ENCODE data around the gene MAML1. TPM values are rescaled to one million over a fixed set of nuclear protein-coding genes. Genes with fewer than 3 reads are reported as not detected.

Gene MAML1
- total RNA-seq, 1 donor from 2014 or later: 29.1 TPM

DNA sequence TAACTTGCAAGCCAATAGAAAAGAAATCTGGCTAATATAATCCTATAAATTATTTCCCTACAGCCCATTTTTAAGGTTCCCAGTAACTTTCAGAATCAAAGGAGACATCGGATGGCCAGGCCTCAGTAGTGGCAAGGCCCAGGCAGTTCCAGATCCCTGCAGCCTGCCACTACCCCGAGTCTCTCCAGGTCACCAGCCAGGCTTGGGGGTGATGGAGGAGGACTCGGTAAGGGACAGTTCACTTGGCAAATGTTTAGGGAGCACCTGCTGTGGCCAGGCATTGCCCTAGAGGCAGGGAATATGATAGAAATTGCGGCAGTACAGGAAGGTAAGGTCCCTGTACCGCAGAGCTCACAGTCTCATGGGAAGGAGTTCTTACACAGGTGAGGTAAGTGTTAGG, 46.0 kb downstream of the MAML1 start:
- H3K9ac ChIP-seq: no peak overlapping the region
- Mint-ChIP-seq H3K36me3 (peaks cover 33% of the 10 kb centered on the region), H3K27me3 (ENCODE audit: insufficient read depth, low read depth) (peaks cover 2% of the 10 kb centered on the region), H3K27ac (no peak overlapping the region), H3K4me1 (no peaks in the 10 kb centered on the region), H3K4me3 (no peak overlapping the region), H3K9me3 (no peaks in the 10 kb centered on the region)
- H3K9me3 ChIP-seq (ENCODE audit: low read depth): no peaks in the 10 kb centered on the region
- H3K4me2 ChIP-seq: no peak overlapping the region
- H4K20me1 ChIP-seq (ENCODE audit: low read depth): peaks cover 4% of the 10 kb centered on the region
- no peaks in the 10 kb centered on the region for H3F3A ChIP-seq (ENCODE audit: low read depth)
- H3K36me3 ChIP-seq: no peaks in the 10 kb centered on the region
- TF ChIP-seq EZH2phosphoT487 (IDR thresholded peaks at IDR 0.05): no peak
- TF ChIP-seq EZH2 (IDR thresholded peaks at IDR 0.05): no peak
- TF ChIP-seq, protein P1, sequence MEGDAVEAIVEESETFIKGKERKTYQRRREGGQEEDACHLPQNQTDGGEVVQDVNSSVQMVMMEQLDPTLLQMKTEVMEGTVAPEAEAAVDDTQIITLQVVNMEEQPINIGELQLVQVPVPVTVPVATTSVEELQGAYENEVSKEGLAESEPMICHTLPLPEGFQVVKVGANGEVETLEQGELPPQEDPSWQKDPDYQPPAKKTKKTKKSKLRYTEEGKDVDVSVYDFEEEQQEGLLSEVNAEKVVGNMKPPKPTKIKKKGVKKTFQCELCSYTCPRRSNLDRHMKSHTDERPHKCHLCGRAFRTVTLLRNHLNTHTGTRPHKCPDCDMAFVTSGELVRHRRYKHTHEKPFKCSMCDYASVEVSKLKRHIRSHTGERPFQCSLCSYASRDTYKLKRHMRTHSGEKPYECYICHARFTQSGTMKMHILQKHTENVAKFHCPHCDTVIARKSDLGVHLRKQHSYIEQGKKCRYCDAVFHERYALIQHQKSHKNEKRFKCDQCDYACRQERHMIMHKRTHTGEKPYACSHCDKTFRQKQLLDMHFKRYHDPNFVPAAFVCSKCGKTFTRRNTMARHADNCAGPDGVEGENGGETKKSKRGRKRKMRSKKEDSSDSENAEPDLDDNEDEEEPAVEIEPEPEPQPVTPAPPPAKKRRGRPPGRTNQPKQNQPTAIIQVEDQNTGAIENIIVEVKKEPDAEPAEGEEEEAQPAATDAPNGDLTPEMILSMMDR (IDR thresholded peaks at IDR 0.05): no peak
- no peaks in the 10 kb centered on the region for H3K4me1 ChIP-seq
- no peak overlapping the region for H3K4me3 ChIP-seq
- no peak for DNase-seq (ENCODE audit: low spot score)
- H2AFZ ChIP-seq (replicated peaks): no peak overlapping the region
- H3K27me3 ChIP-seq: no peaks in the 10 kb centered on the region
- no peaks in the 10 kb centered on the region for H3K79me2 ChIP-seq (ENCODE audit: low read depth)
- H3K27ac ChIP-seq: no peak overlapping the region

DNA sequence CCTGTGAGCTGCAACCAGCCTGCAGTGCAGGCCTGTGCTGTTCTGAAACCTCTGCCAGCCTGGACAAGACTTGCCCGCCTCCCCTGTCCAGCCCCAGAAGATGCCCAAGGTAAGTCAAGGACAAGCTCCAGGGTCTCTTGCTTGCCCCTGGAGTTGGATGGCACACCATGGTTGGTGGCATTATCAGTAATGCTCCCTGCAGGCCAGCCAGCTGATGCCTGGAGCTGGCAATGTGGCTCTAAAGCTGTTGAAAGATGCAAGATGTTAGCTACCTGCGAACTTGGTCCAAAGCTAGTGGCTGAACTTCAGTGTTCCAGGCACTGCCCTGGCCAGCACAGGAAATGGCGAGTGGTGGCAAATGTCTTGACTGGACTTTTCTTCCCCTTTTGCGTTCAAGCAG, 47.2 kb downstream of the MAML1 start:
- H3K79me2 ChIP-seq (ENCODE audit: low read depth): no peaks in the 10 kb centered on the region
- TF ChIP-seq EZH2 (IDR thresholded peaks at IDR 0.05) (no peak), EZH2phosphoT487 (IDR thresholded peaks at IDR 0.05) (no peak)
- TF ChIP-seq, protein P1 (IDR thresholded peaks at IDR 0.05): no peak
- H3K36me3 ChIP-seq: no peaks in the 10 kb centered on the region
- Mint-ChIP-seq H3K27ac (no peak overlapping the region), H3K9me3 (no peaks in the 10 kb centered on the region), H3K27me3 (ENCODE audit: insufficient read depth, low read depth) (no peaks in the 10 kb centered on the region), H3K36me3 (peaks cover 30% of the 10 kb centered on the region), H3K4me1 (no peaks in the 10 kb centered on the region), H3K4me3 (no peak overlapping the region)
- DNase-seq (ENCODE audit: low spot score): no peak
- H3F3A ChIP-seq (ENCODE audit: low read depth): no peaks in the 10 kb centered on the region
- no peak overlapping the region for H3K27ac ChIP-seq
- H3K9ac ChIP-seq: no peak overlapping the region
- no peak overlapping the region for H3K4me2 ChIP-seq
- H3K27me3 ChIP-seq: no peaks in the 10 kb centered on the region
- H3K4me1 ChIP-seq: no peaks in the 10 kb centered on the region
- no peak overlapping the region for H2AFZ ChIP-seq (replicated peaks)
- no peak overlapping the region for H3K4me3 ChIP-seq
- peaks cover 4% of the 10 kb centered on the region for H4K20me1 ChIP-seq (ENCODE audit: low read depth)
- H3K9me3 ChIP-seq (ENCODE audit: low read depth): no peaks in the 10 kb centered on the region

DNA sequence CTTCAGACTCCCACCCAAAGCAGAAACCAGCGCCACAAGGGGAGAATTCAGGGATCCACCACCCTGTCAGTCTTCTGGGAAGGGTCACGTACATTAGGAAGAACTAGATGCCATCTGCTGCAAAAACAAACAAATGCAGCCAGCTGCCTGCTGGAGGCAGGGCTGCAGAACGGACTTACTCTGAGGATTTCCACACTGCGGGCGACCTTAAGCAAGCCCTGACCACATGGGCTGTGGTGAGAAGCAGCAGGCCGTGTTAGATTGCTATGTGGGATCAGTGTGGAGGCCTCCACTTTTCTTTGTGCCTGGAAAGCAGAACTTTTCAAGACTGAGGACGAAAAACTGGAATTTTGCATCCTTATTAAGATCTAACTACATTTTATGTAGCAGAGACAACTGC, 47.7 kb downstream of the MAML1 start:
- no peak overlapping the region for H3K4me3 ChIP-seq
- no peaks in the 10 kb centered on the region for H3K9me3 ChIP-seq (ENCODE audit: low read depth)
- H3K9ac ChIP-seq: no peak overlapping the region
- TF ChIP-seq EZH2 (IDR thresholded peaks at IDR 0.05) (no peak), EZH2phosphoT487 (IDR thresholded peaks at IDR 0.05) (no peak)
- TF ChIP-seq, protein P1 (IDR thresholded peaks at IDR 0.05): no peak
- H3K36me3 ChIP-seq: no peaks in the 10 kb centered on the region
- no peak overlapping the region for H3K27ac ChIP-seq
- no peaks in the 10 kb centered on the region for H3K4me1 Mint-ChIP-seq
- H3K27ac Mint-ChIP-seq: no peak overlapping the region
- no peak overlapping the region for H2AFZ ChIP-seq (replicated peaks)
- no peaks in the 10 kb centered on the region for H3K79me2 ChIP-seq (ENCODE audit: low read depth)
- no peaks in the 10 kb centered on the region for H3K4me1 ChIP-seq
- no peak overlapping the region for H3K4me2 ChIP-seq
- H3K9me3 Mint-ChIP-seq: no peaks in the 10 kb centered on the region
- H3K27me3 ChIP-seq: no peaks in the 10 kb centered on the region
- no peaks in the 10 kb centered on the region for H3K27me3 Mint-ChIP-seq (ENCODE audit: insufficient read depth, low read depth)
- no peak for DNase-seq (ENCODE audit: low spot score)
- peaks cover 30% of the 10 kb centered on the region for H3K36me3 Mint-ChIP-seq
- peaks cover 4% of the 10 kb centered on the region for H4K20me1 ChIP-seq (ENCODE audit: low read depth)
- H3K4me3 Mint-ChIP-seq: no peak overlapping the region
- no peaks in the 10 kb centered on the region for H3F3A ChIP-seq (ENCODE audit: low read depth)

All from neural progenitor cell (in vitro differentiated cells).